ENCODE data around the gene IL12A.

DNA sequence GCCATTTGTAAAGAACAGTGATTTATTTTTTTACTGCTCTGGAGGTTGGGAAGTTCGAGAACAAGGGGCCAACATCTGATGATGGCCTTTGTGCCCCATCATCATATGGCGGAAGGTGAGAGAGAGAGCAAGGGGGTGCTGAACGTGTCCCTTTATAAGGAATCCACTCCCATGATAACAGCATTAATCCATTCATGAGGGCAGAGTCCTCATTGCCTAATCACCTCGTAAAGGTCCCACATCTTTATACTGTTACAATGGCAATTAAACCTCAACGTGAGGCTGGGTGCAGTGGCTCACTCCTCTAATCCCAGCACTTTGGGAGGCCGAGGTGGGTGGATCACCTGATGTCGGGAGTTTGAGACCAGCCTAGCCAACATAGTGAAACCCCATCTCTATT is 8.3 kb downstream of the IL12A start:
- TF ChIP-seq, protein P1, sequence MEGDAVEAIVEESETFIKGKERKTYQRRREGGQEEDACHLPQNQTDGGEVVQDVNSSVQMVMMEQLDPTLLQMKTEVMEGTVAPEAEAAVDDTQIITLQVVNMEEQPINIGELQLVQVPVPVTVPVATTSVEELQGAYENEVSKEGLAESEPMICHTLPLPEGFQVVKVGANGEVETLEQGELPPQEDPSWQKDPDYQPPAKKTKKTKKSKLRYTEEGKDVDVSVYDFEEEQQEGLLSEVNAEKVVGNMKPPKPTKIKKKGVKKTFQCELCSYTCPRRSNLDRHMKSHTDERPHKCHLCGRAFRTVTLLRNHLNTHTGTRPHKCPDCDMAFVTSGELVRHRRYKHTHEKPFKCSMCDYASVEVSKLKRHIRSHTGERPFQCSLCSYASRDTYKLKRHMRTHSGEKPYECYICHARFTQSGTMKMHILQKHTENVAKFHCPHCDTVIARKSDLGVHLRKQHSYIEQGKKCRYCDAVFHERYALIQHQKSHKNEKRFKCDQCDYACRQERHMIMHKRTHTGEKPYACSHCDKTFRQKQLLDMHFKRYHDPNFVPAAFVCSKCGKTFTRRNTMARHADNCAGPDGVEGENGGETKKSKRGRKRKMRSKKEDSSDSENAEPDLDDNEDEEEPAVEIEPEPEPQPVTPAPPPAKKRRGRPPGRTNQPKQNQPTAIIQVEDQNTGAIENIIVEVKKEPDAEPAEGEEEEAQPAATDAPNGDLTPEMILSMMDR (IDR thresholded peaks at IDR 0.05 in 2 of 3, conservative IDR thresholded peaks at IDR 0.05 in 1 of 3; ENCODE audit: control insufficient read depth in 2 of 3, extremely low read depth in 1 of 3, insufficient read depth in 1 of 3, low read depth in 3 of 3, low read length in 3 of 3), result no peak
- no peak for TF ChIP-seq FOXM1 (IDR thresholded peaks at IDR 0.05; ENCODE audit: low read depth, low read length)
- TF ChIP-seq ZBED1 (IDR thresholded peaks at IDR 0.05; ENCODE audit: borderline replicate concordance), result no peak
- TF ChIP-seq POLR2A (IDR thresholded peaks at IDR 0.05; ENCODE audit: low read depth, low read length), result no peak
- TF ChIP-seq, protein P2, sequence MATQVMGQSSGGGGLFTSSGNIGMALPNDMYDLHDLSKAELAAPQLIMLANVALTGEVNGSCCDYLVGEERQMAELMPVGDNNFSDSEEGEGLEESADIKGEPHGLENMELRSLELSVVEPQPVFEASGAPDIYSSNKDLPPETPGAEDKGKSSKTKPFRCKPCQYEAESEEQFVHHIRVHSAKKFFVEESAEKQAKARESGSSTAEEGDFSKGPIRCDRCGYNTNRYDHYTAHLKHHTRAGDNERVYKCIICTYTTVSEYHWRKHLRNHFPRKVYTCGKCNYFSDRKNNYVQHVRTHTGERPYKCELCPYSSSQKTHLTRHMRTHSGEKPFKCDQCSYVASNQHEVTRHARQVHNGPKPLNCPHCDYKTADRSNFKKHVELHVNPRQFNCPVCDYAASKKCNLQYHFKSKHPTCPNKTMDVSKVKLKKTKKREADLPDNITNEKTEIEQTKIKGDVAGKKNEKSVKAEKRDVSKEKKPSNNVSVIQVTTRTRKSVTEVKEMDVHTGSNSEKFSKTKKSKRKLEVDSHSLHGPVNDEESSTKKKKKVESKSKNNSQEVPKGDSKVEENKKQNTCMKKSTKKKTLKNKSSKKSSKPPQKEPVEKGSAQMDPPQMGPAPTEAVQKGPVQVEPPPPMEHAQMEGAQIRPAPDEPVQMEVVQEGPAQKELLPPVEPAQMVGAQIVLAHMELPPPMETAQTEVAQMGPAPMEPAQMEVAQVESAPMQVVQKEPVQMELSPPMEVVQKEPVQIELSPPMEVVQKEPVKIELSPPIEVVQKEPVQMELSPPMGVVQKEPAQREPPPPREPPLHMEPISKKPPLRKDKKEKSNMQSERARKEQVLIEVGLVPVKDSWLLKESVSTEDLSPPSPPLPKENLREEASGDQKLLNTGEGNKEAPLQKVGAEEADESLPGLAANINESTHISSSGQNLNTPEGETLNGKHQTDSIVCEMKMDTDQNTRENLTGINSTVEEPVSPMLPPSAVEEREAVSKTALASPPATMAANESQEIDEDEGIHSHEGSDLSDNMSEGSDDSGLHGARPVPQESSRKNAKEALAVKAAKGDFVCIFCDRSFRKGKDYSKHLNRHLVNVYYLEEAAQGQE (IDR thresholded peaks at IDR 0.05; ENCODE audit: low read depth, low read length), result no peak
